NK-92 treated with Interleukin-12 subunit alpha and Interleukin-12 subunit beta, amount 100 ng/mL, for 24 hours (cell line): ENCODE measurements around the gene FLOT2.
"Not testable (repeated sequence)": the region's sequence is repeated elsewhere in the genome, so short reads cannot be mapped to it uniquely, and the experiment has no call there.

ENCODE experiments used
- DNase-seq: peaks from one replicate; lab custom pipeline; 2025; lab: John Stamatoyannopoulos, UW

The FLOT2 gene

GRCh38 chr17:28896884-28897768 lies at the start of gene FLOT2:
Gene FLOT2, minus strand, starts transcription at chr17:28897733. Its CDS starts 159 bp downstream, at chr17:28897574.
- peak; percentile 64 for DNase-seq

- DNase-seq, result no peak
Observed at GRCh38 chr17:28946239-28946638, 48.7 kb upstream of the FLOT2 start.

GRCh38 chr17:28944862-28945741 lies 47.6 kb upstream of the FLOT2 start:
- no peak for DNase-seq

GRCh38 chr17:28944343-28944742 lies 46.8 kb upstream of the FLOT2 start:
- no peak for DNase-seq

- DNase-seq, result no peak
Observed at GRCh38 chr17:28942925-28943324, 45.4 kb upstream of the FLOT2 start.

GRCh38 chr17:28941251-28941650 lies 43.7 kb upstream of the FLOT2 start:
- no peak for DNase-seq

GRCh38 chr17:28940675-28941074 lies 43.1 kb upstream of the FLOT2 start:
- no peak for DNase-seq

- DNase-seq, result no peak
Observed at GRCh38 chr17:28940142-28940541, 42.6 kb upstream of the FLOT2 start.

GRCh38 chr17:28938552-28938951 lies 41.0 kb upstream of the FLOT2 start:
- no peak for DNase-seq

GRCh38 chr17:28937044-28937729 lies 39.7 kb upstream of the FLOT2 start:
- peak; percentile 29 for DNase-seq

GRCh38 chr17:28935744-28936460 lies 38.4 kb upstream of the FLOT2 start:
- DNase-seq, result no peak

- not testable (repeated sequence) for DNase-seq
Observed at GRCh38 chr17:28934508-28934907, 37.0 kb upstream of the FLOT2 start.

- DNase-seq, result no peak
Observed at GRCh38 chr17:28929787-28930186, 32.3 kb upstream of the FLOT2 start.

- peak; percentile 68 for DNase-seq
Observed at GRCh38 chr17:28928061-28928460, 30.5 kb upstream of the FLOT2 start.

- no peak for DNase-seq
Observed at GRCh38 chr17:28926786-28927185, 29.3 kb upstream of the FLOT2 start.

GRCh38 chr17:28926366-28926765 lies 28.8 kb upstream of the FLOT2 start:
- DNase-seq, result no peak

- DNase-seq, result peak; percentile 32
Observed at GRCh38 chr17:28925912-28926365, 28.4 kb upstream of the FLOT2 start.

GRCh38 chr17:28920201-28920600 lies 22.7 kb upstream of the FLOT2 start:
- DNase-seq, result no peak

GRCh38 chr17:28918295-28918694 lies 20.8 kb upstream of the FLOT2 start:
- DNase-seq, result no peak

GRCh38 chr17:28917465-28917864 lies 19.9 kb upstream of the FLOT2 start:
- DNase-seq, result no peak

GRCh38 chr17:28917029-28917428 lies 19.5 kb upstream of the FLOT2 start:
- DNase-seq, result no peak
